Kidney (tissue), 14 donors: ENCODE measurements around the gene CHAD. TPM values are rescaled to one million over a fixed set of nuclear protein-coding genes. Genes with fewer than 3 reads are reported as not detected.

ENCODE experiments used
- DNase-seq, 5 donors: peaks; one replicate each; pipeline ENCODE4 v3.0.0-alpha.2; 2013 to 2020
- FAIRE-seq: peaks from 2 replicates; lab custom pipeline; 2012; peaks lifted over from hg19 to GRCh38; lab: Jason Lieb, UNC
- H3K27ac ChIP-seq, 2 donors: one replicate each; pipeline ENCODE4 v1.7.0; 2013; ENCODE audit warnings: low read depth in 2 of 2, low read length in 2 of 2, inconsistent platforms in 1 of 2
- H3K27me3 ChIP-seq: one replicate; pipeline ENCODE4 v1.7.1; 2013; ENCODE audit warnings: low read length, inconsistent platforms; ENCODE audit not compliant: control insufficient read depth, insufficient read depth
- H3K36me3 ChIP-seq, 3 donors: one replicate each; pipeline versions ENCODE4 v1.7.0 to v1.7.1; 2013; ENCODE audit warnings: low read length in 3 of 3, control low read depth in 1 of 3, inconsistent platforms in 1 of 3; ENCODE audit not compliant: insufficient read depth in 3 of 3, control insufficient read depth in 2 of 3
- H3K4me1 ChIP-seq, 3 donors: one replicate each; pipeline versions ENCODE4 v1.7.0 to v1.7.1; 2013; ENCODE audit warnings: low read length in 3 of 3, inconsistent platforms in 1 of 3, low read depth in 1 of 3; ENCODE audit not compliant: control insufficient read depth in 2 of 3, insufficient read depth in 2 of 3
- H3K4me3 ChIP-seq, 3 donors: one replicate each; pipeline versions ENCODE4 v1.7.0 to v1.8.1; 2013; ENCODE audit warnings: low read length in 3 of 3, control low read depth in 1 of 3, inconsistent platforms in 1 of 3
- H3K9ac ChIP-seq, 3 donors: one replicate each; pipeline versions ENCODE4 v1.7.0 to v1.7.1; 2013; ENCODE audit warnings: low read length in 3 of 3, control low read depth in 1 of 3, inconsistent platforms in 1 of 3
- H3K9me3 ChIP-seq, 3 donors: one replicate each; pipeline versions ENCODE4 v1.7.0 to v1.7.1; 2013; ENCODE audit warnings: low read length in 3 of 3, control low read depth in 1 of 3, inconsistent platforms in 1 of 3; ENCODE audit not compliant: control insufficient read depth in 2 of 3, insufficient read depth in 1 of 3
- CTCF ChIP-seq: IDR thresholded peaks from 3 replicates; pipeline ENCODE4 v1.5.1; 2012; ENCODE audit warnings: mild to moderate bottlenecking, moderate library complexity, borderline replicate concordance; ENCODE audit not compliant: insufficient read depth; ENCODE audit errors: extremely low read depth
- intact Hi-C: fragments of 100-400 bp; cut with DNase I; formaldehyde crosslinking; loops from one replicate; pipeline ENCODE4 v1.11.1; 2022
- polyA plus RNA-seq: library from polyadenylated mRNA; stranded (reverse); fragments of 350-450 nt; fragmentation: Illumina TruSeq; extraction: RNeasy Lipid Tissue Mini Kit (QIAGEN cat#74804); gene quantifications from one replicate; pipeline ENCODE4 v1.2.3, GENCODE V29; 2014; ENCODE audit warnings: low read depth, low replicate concordance; ENCODE audit not compliant: insufficient read depth
- total RNA-seq: library from RNA; stranded (reverse); fragmentation: NEBNext Ultra II Directional; extraction: Animal tissue kit (Norgen Biotek cat#: 25700); gene quantifications from one replicate; pipeline ENCODE4 v1.2.1, GENCODE V29; 2021
- donor health status: control.
- donor health status: control.
- donor health status: control.
- donor health status: control.
- donor health status: control.
- donor health status: DM: yes; HTN: yes; CAD: no.
- donor health status: Normal renal cell carcinoma (clear cell type).

CHAD gene
- total and polyA plus RNA-seq, 2 donors from 2014 or later = 0.22 to 0.43 TPM

- Histone ChIP-seq H3K27me3 (no peaks in the 10 kb centered on the region), H3K4me1 (no peaks in the 10 kb centered on the region), H3K9ac (no peak overlapping the region), H3K9me3 (no peaks in the 10 kb centered on the region), H3K27ac (no peak overlapping the region), H3K4me3 (no peak overlapping the region), H3K36me3 (peaks cover 0 to 28% (median 21%) of the 10 kb centered on the region in 3 donors)
- FAIRE-seq = no peak
- intact Hi-C loops = no loop called here
- no peak for TF ChIP-seq CTCF
- DNase-seq = peak in 1 of 5 donors; percentile 56
Measured at GRCh38 chr17:50487213-50488096, 18.8 kb upstream of the CHAD start.

DNA sequence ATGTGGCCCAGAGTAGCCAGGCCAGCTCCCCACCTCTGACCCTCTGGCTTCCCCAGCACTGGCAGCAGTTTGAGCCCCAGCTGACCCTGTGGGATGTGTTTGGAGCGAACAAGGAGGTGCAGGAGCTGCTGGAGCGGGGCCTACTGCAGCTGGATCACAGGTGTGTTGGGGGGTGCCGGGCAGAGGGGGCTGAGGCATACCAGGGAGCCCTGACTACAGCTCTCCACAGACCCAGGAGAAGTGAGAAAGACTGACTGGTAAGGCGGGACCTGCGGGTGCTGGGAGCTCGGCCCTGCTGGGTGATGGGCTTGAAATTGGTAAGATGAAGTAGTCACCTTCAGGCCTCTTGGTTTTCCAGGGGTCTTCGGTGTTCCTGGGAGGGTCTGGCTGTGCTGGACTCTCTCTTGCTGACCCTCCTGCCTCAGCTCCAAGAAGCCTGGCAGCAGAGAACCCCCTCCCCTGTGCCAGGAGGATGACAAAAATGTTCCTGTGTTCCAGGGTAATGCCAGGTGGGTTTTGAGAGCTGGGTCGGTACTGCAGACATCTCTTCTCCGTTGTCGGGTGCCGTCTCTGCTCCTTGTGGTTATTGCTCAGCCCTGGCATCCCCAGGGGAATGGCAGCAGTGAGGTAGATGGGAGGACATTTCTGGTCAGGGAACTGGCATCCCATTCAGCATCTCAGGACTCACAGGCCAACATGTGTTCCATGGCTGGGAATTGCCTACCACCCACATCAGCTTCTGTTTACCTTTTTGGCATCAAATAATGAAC lies 15.9 kb upstream of the CHAD start:
- no peaks in the 10 kb centered on the region for H3K9me3 ChIP-seq
- no peak overlapping the region for H3K9ac ChIP-seq
- peaks cover 0 to 6% (median 6%) of the 10 kb centered on the region in 3 donors for H3K4me1 ChIP-seq
- DNase-seq (peak in 2 of 5 donors; percentile 33 to 58), FAIRE-seq (no peak)
- H3K27ac ChIP-seq = no peak overlapping the region
- no peaks in the 10 kb centered on the region for H3K27me3 ChIP-seq
- intact Hi-C loops = no loop called here
- peaks cover 0 to 31% (median 21%) of the 10 kb centered on the region in 3 donors for H3K36me3 ChIP-seq
- TF ChIP-seq CTCF = no peak
- no peak overlapping the region for H3K4me3 ChIP-seq

DNA sequence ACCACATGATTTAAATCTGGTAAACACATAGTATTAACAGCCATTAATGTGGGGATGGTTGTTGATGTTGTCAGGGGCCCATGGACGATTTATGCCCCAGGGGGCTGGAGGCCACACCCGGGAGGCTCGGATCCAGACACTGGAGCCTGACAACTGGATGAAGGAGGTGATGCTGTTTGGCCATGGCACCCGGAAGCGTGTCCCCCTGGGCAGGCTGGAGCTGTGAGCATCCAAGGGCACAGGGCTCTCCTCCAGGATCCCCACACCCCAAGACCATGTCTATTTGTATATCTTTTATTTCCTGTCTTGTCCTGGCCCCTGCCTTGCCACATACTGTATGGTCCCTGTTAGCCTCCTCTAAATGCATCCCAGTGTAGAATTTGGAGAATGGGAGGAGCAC lies 14.6 kb upstream of the CHAD start:
- Histone ChIP-seq H3K9me3 (no peaks in the 10 kb centered on the region), H3K4me3 (no peak overlapping the region), H3K36me3 (peaks cover 0 to 31% (median 21%) of the 10 kb centered on the region in 3 donors), H3K27me3 (no peaks in the 10 kb centered on the region), H3K27ac (peak overlapping the region; percentile 13 to 33), H3K9ac (no peak overlapping the region), H3K4me1 (peaks cover 0 to 9% (median 6%) of the 10 kb centered on the region in 3 donors)
- intact Hi-C loops = no loop called here
- TF ChIP-seq CTCF = no peak
- DNase-seq = peak in 1 of 5 donors; percentile 41
- FAIRE-seq = no peak
